HepG2 (cell line): ENCODE results near the gene TMEM39B. TPM values are rescaled to one million over a fixed set of nuclear protein-coding genes. Genes with fewer than 3 reads are reported as not detected.

Experiments used
- ASH2L ChIP-seq: fragments of 300-600, 200-600 bp; sonication (generic); IDR thresholded peaks from 2 replicates; pipeline ENCODE4 v1.7.0; 2017; ENCODE audit warnings: low read depth, mild to moderate bottlenecking, moderate library complexity, mixed read lengths, low read length; ENCODE audit not compliant: insufficient read length
- CAMTA2 ChIP-seq: sonication (generic); formaldehyde crosslinking; IDR thresholded peaks from 2 replicates; pipeline ENCODE4 v1.4.0; 2020; ENCODE audit warnings: mild to moderate bottlenecking, missing genetic modification reagents, borderline replicate concordance
- GZF1 ChIP-seq: sonication (generic); formaldehyde crosslinking; IDR thresholded peaks from 2 replicates; pipeline ENCODE4 v1.5.1; 2020; ENCODE audit warnings: mild to moderate bottlenecking, missing genetic modification reagents
- HOXA7 ChIP-seq: sonication (generic); formaldehyde crosslinking; IDR thresholded peaks from 2 replicates; pipeline ENCODE4 v1.8.1; 2022; ENCODE audit warnings: mild to moderate bottlenecking, missing genetic modification reagents, moderate library complexity
- KAT7 ChIP-seq: IDR thresholded peaks from 2 replicates; pipeline ENCODE4 v1.6.1; 2018; ENCODE audit warnings: borderline replicate concordance, missing compliant biosample characterization
- MEF2D ChIP-seq: sonication (generic); formaldehyde crosslinking; IDR thresholded peaks from 2 replicates; pipeline ENCODE4 v1.5.1; 2020; ENCODE audit warnings: mild to moderate bottlenecking, missing genetic modification reagents
- NFIB ChIP-seq: sonication (generic); formaldehyde crosslinking; IDR thresholded peaks from 2 replicates; pipeline ENCODE4 v1.9.0; 2021; ENCODE audit warnings: missing genetic modification reagents, mild to moderate bottlenecking, borderline replicate concordance
- PTBP1 ChIP-seq: fragments of 200-400 bp; formaldehyde crosslinking; IDR thresholded peaks from 2 replicates; pipeline ENCODE4 v1.6.1; 2018; ENCODE audit warnings: low read length, low read depth; ENCODE audit not compliant: poor library complexity, severe bottlenecking
- TOE1 ChIP-seq: sonication (generic); formaldehyde crosslinking; IDR thresholded peaks from 2 replicates; pipeline ENCODE4 v1.4.0; 2020; ENCODE audit warnings: mild to moderate bottlenecking, missing genetic modification reagents
- ZBTB8A ChIP-seq: sonication (generic); formaldehyde crosslinking; IDR thresholded peaks from 2 replicates; pipeline ENCODE4 v1.4.0; 2020; ENCODE audit warnings: mild to moderate bottlenecking, low read depth, missing genetic modification reagents, borderline replicate concordance
- ZFX ChIP-seq: sonication (generic); formaldehyde crosslinking; IDR thresholded peaks from 2 replicates; pipeline ENCODE4 v1.4.0; 2020; ENCODE audit warnings: mild to moderate bottlenecking, low read depth, missing genetic modification reagents, moderate library complexity
- ZNF142 ChIP-seq: sonication (generic); formaldehyde crosslinking; IDR thresholded peaks from 2 replicates; pipeline ENCODE4 v1.4.0; 2020; ENCODE audit warnings: missing genetic modification reagents
- ZNF230 ChIP-seq: sonication (generic); formaldehyde crosslinking; IDR thresholded peaks from 2 replicates; pipeline ENCODE4 v1.4.0; 2020; ENCODE audit warnings: mild to moderate bottlenecking, missing genetic modification reagents
- ZNF703 ChIP-seq: sonication (generic); formaldehyde crosslinking; IDR thresholded peaks from 2 replicates; pipeline ENCODE4 v1.5.1; 2020; ENCODE audit warnings: missing genetic modification reagents, mild to moderate bottlenecking, moderate library complexity, borderline replicate concordance
- polyA plus RNA-seq, 8 experiments: library from polyadenylated mRNA; depleted of rRNA in 3 of 8; stranded (reverse) in 7 of 8; unstranded in 1 of 8; fragments of >200 nt; fragmentation: Illumina TruSeq in 4 of 8; extraction: Trizol in 4 of 8; gene quantifications; 2 replicates each; pipeline versions ENCODE4 v1.2.1 to v1.2.3, GENCODE V29; 2011 to 2016; ENCODE audit warnings: low read depth in 4 of 8, missing spikeins in 1 of 8, mixed read lengths in 1 of 8; ENCODE audit not compliant: insufficient read depth in 1 of 8
- total RNA-seq, 5 experiments: library from RNA; depleted of rRNA; stranded (reverse); fragments of >200 nt; fragmentation: Illumina TruSeq; extraction: Trizol; gene quantifications; 2 replicates each; pipeline ENCODE4 v1.2.3, GENCODE V29; 2016; ENCODE audit warnings: low read depth in 1 of 5
- TF ChIP-seq, protein P1 (sequence below): IDR thresholded peaks from 2 replicates; pipeline ENCODE4 v1.6.1; 2016
- TF ChIP-seq, protein P2 (sequence below): sonication (generic); formaldehyde crosslinking; IDR thresholded peaks from 2 replicates; pipeline ENCODE4 v1.5.1; 2020; ENCODE audit warnings: mild to moderate bottlenecking, missing genetic modification reagents, moderate library complexity

Gene TMEM39B
- total and polyA plus RNA-seq, 2 of the 13 experiments (the other 11 are each of a cell fraction or from before 2014, with no cell fraction given): 4.9 to 10.4 TPM

- TF ChIP-seq ZNF142 (CRISPR knock-in tag) (no peak), TOE1 (CRISPR knock-in tag) (no peak), PTBP1 (no peak), ZNF703 (CRISPR knock-in tag) (no peak), ZFX (CRISPR knock-in tag) (peak; percentile 91), GZF1 (no peak), MEF2D (CRISPR knock-in tag) (no peak), NFIB (no peak), ZBTB8A (CRISPR knock-in tag) (no peak), CAMTA2 (CRISPR knock-in tag) (no peak; the same call in 1 of the 2 replicates), KAT7 (CRISPR knock-in tag) (no peak), ZNF230 (no peak), HOXA7 (no peak), ASH2L (peak; percentile 97)
- TF ChIP-seq, protein P1, sequence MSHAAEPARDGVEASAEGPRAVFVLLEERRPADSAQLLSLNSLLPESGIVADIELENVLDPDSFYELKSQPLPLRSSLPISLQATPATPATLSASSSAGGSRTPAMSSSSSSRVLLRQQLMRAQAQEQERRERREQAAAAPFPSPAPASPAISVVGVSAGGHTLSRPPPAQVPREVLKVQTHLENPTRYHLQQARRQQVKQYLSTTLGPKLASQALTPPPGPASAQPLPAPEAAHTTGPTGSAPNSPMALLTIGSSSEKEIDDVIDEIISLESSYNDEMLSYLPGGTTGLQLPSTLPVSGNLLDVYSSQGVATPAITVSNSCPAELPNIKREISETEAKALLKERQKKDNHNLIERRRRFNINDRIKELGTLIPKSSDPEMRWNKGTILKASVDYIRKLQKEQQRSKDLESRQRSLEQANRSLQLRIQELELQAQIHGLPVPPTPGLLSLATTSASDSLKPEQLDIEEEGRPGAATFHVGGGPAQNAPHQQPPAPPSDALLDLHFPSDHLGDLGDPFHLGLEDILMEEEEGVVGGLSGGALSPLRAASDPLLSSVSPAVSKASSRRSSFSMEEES (CRISPR knock-in tag): peak; percentile 48
- TF ChIP-seq, protein P2, sequence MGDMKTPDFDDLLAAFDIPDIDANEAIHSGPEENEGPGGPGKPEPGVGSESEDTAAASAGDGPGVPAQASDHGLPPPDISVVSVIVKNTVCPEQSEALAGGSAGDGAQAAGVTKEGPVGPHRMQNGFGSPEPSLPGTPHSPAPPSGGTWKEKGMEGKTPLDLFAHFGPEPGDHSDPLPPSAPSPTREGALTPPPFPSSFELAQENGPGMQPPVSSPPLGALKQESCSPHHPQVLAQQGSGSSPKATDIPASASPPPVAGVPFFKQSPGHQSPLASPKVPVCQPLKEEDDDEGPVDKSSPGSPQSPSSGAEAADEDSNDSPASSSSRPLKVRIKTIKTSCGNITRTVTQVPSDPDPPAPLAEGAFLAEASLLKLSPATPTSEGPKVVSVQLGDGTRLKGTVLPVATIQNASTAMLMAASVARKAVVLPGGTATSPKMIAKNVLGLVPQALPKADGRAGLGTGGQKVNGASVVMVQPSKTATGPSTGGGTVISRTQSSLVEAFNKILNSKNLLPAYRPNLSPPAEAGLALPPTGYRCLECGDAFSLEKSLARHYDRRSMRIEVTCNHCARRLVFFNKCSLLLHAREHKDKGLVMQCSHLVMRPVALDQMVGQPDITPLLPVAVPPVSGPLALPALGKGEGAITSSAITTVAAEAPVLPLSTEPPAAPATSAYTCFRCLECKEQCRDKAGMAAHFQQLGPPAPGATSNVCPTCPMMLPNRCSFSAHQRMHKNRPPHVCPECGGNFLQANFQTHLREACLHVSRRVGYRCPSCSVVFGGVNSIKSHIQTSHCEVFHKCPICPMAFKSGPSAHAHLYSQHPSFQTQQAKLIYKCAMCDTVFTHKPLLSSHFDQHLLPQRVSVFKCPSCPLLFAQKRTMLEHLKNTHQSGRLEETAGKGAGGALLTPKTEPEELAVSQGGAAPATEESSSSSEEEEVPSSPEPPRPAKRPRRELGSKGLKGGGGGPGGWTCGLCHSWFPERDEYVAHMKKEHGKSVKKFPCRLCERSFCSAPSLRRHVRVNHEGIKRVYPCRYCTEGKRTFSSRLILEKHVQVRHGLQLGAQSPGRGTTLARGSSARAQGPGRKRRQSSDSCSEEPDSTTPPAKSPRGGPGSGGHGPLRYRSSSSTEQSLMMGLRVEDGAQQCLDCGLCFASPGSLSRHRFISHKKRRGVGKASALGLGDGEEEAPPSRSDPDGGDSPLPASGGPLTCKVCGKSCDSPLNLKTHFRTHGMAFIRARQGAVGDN (CRISPR knock-in tag): peak; percentile 85
These were observed 35.3 kb downstream of the TMEM39B start, which contains the start of gene KPNA6 (continued) for GRCh38 chr1:32107742-32108661.
